HL-60 (cell line): ENCODE results near the gene SSC5D.
A peak's percentile ranks its signal among the peaks of the same experiment; 100 is the strongest.

Source experiments
- GABPA ChIP-seq: IDR thresholded peaks from 2 replicates; pipeline ENCODE4 v1.6.1; 2012; ENCODE audit warnings: low read depth
- POLR2AphosphoS5 ChIP-seq: IDR thresholded peaks from 2 replicates; pipeline ENCODE4 v1.6.1; 2012; ENCODE audit warnings: low read depth
- SPI1 ChIP-seq: IDR thresholded peaks from 2 replicates; pipeline ENCODE4 v1.6.1; 2012; ENCODE audit warnings: low read depth, mild to moderate bottlenecking, borderline replicate concordance
- TF ChIP-seq, protein P1 (sequence below): IDR thresholded peaks from one replicate; pipeline ENCODE4 v1.5.1; 2011; ENCODE audit warnings: low read length, control low read depth, inconsistent platforms; ENCODE audit not compliant: insufficient read depth

DNA sequence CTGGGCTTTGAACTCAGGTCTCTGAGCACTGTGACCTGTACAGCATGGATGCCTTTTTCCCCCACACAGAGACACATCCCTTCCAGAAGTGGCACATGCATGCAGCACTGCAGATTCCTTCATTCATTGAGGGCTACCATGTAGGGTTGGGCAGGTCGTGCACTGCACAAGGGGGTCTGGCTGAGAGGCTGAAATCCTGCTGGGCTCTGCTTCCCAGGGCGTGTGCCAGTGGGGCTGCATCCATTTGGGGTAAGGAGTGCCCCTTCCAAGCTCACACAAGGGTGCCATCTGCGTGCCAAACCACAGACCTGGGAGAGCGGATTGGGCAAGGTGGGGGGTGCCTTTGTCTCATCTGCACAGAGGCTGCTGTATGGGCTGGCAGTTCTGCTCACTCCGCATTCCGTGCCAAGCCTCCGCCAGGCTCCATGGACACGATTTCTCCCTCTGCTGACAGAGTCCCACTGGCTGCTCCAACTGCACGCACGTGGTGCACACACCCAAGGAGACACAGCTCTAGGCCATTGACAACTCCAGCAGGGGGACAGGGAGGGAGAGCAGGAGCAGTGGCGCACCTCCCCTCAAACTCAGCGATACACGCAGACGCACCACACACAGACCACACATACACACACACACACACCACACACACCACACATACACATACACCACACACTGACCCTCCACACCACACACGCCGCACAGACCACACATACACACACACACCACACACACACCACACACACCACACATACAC lies 40.6 kb upstream of the SSC5D start:
- TF ChIP-seq, protein P1, sequence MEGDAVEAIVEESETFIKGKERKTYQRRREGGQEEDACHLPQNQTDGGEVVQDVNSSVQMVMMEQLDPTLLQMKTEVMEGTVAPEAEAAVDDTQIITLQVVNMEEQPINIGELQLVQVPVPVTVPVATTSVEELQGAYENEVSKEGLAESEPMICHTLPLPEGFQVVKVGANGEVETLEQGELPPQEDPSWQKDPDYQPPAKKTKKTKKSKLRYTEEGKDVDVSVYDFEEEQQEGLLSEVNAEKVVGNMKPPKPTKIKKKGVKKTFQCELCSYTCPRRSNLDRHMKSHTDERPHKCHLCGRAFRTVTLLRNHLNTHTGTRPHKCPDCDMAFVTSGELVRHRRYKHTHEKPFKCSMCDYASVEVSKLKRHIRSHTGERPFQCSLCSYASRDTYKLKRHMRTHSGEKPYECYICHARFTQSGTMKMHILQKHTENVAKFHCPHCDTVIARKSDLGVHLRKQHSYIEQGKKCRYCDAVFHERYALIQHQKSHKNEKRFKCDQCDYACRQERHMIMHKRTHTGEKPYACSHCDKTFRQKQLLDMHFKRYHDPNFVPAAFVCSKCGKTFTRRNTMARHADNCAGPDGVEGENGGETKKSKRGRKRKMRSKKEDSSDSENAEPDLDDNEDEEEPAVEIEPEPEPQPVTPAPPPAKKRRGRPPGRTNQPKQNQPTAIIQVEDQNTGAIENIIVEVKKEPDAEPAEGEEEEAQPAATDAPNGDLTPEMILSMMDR: no peak
- TF ChIP-seq POLR2AphosphoS5: peak; percentile 59; the same call in 1 of the 2 replicates
- no peak for TF ChIP-seq GABPA
- no peak for TF ChIP-seq SPI1
